CD14-positive monocyte (primary cell): ENCODE results near the gene IGSF22. TPM values are rescaled to one million over a fixed set of nuclear protein-coding genes. Genes with fewer than 3 reads are reported as not detected.

Experiments used
- DNase-seq, 3 donors: peaks; one replicate each; pipeline ENCODE4 v3.0.0-alpha.2; 2011 to 2022
- H2AFZ ChIP-seq: 2 replicates; pipeline ENCODE4 v1.6.0; 2012; ENCODE audit warnings: mild to moderate bottlenecking, low read depth, low read length, inconsistent platforms; ENCODE audit not compliant: insufficient read depth, poor library complexity, severe bottlenecking
- H3K27ac ChIP-seq, 2 donors: 1 replicate in 1 of 2; 2 replicates in 1 of 2; pipeline ENCODE4 v1.5.1; 2012 to 2013; ENCODE audit warnings: low read length in 2 of 2, control low read depth in 1 of 2, inconsistent platforms in 1 of 2, low read depth in 1 of 2, mild to moderate bottlenecking in 1 of 2
- H3K27me3 ChIP-seq, 2 donors: one replicate each; pipeline versions ENCODE4 v1.6.0 to v1.6.1; 2011 to 2013; ENCODE audit warnings: low read length in 2 of 2; ENCODE audit not compliant: control insufficient read depth in 2 of 2, insufficient read depth in 2 of 2
- H3K36me3 ChIP-seq, 2 donors: replicated peaks in 1 of 2; 1 replicate in 1 of 2; 2 replicates in 1 of 2; pipeline versions ENCODE4 v1.5.1 to v1.6.1; 2012 to 2013; ENCODE audit warnings: low read length in 2 of 2, control low read depth in 1 of 2, inconsistent platforms in 1 of 2, mild to moderate bottlenecking in 1 of 2; ENCODE audit not compliant: insufficient read depth in 2 of 2, control insufficient read depth in 1 of 2
- H3K4me1 ChIP-seq, 2 donors: 1 replicate in 1 of 2; 2 replicates in 1 of 2; pipeline versions ENCODE4 v1.5.1 to v1.6.1; 2012 to 2013; ENCODE audit warnings: low read length in 2 of 2, control low read depth in 1 of 2, inconsistent platforms in 1 of 2, mild to moderate bottlenecking in 1 of 2, moderate library complexity in 1 of 2; ENCODE audit not compliant: insufficient read depth in 2 of 2, control insufficient read depth in 1 of 2
- H3K4me2 ChIP-seq: replicated peaks from 2 replicates; pipeline ENCODE3; 2012; ENCODE audit warnings: low read length, moderate library complexity, mild to moderate bottlenecking; ENCODE audit not compliant: poor library complexity, severe bottlenecking; ENCODE audit errors: extremely low read depth
- H3K4me3 ChIP-seq, 3 experiments: fragments of 200-600 bp in 1 of 3; sonication (generic) in 1 of 3; replicated peaks in 1 of 3; 1 replicate in 2 of 3; 2 replicates in 1 of 3; pipeline ENCODE4 v1.5.1; 2011 to 2013; ENCODE audit warnings: low read length in 3 of 3, mild to moderate bottlenecking in 3 of 3, control low read depth in 2 of 3, low read depth in 2 of 3, inconsistent platforms in 1 of 3, moderate library complexity in 1 of 3
- H3K79me2 ChIP-seq: 2 replicates; pipeline ENCODE4 v1.6.0; 2012; ENCODE audit warnings: mild to moderate bottlenecking, control low read depth, inconsistent platforms, low read length, moderate library complexity; ENCODE audit not compliant: insufficient read depth
- H3K9ac ChIP-seq: 2 replicates; pipeline ENCODE4 v1.6.0; 2017; ENCODE audit warnings: low read length, mild to moderate bottlenecking; ENCODE audit not compliant: insufficient read depth, poor library complexity, severe bottlenecking
- H3K9me3 ChIP-seq, 2 donors: replicated peaks in 1 of 2; 1 replicate in 1 of 2; 2 replicates in 1 of 2; pipeline versions ENCODE4 v1.5.1 to v1.6.1; 2012 to 2013; ENCODE audit warnings: low read length in 2 of 2, control low read depth in 1 of 2; ENCODE audit not compliant: control insufficient read depth in 1 of 2, insufficient read depth in 1 of 2
- H4K20me1 ChIP-seq: 2 replicates; pipeline ENCODE4 v1.6.0; 2012; ENCODE audit warnings: mild to moderate bottlenecking, low read length, control low read depth, moderate library complexity; ENCODE audit not compliant: insufficient read depth
- H3K27ac Mint-ChIP-seq, 7 donors: one replicate each; pipeline ENCODE4 v1.8.0; 2020; ENCODE audit warnings: mild to moderate bottlenecking in 7 of 7, mixed read lengths in 7 of 7, moderate library complexity in 6 of 7, inconsistent platforms in 2 of 7
- H3K27me3 Mint-ChIP-seq, 3 donors: one replicate each; pipeline ENCODE4 v1.8.0; 2021 to 2022; ENCODE audit warnings: low read depth in 3 of 3, mild to moderate bottlenecking in 3 of 3, mixed read lengths in 3 of 3, moderate library complexity in 3 of 3, inconsistent platforms in 1 of 3
- H3K36me3 Mint-ChIP-seq, 2 donors: one replicate each; pipeline ENCODE4 v1.8.0; 2020; ENCODE audit warnings: mixed read lengths in 2 of 2, inconsistent platforms in 1 of 2, mild to moderate bottlenecking in 1 of 2
- H3K4me1 Mint-ChIP-seq: one replicate; pipeline ENCODE4 v1.8.0; 2020; ENCODE audit warnings: mild to moderate bottlenecking, mixed read lengths
- H3K4me3 Mint-ChIP-seq, 2 donors: one replicate each; pipeline ENCODE4 v1.8.0; 2020; ENCODE audit warnings: mild to moderate bottlenecking in 2 of 2, mixed read lengths in 2 of 2, moderate library complexity in 1 of 2
- H3K9me3 Mint-ChIP-seq, 7 donors: one replicate each; pipeline ENCODE4 v1.8.0; 2020 to 2022; ENCODE audit warnings: mixed read lengths in 7 of 7, mild to moderate bottlenecking in 6 of 7, moderate library complexity in 6 of 7, inconsistent platforms in 2 of 7
- WGBS: methylation state at CpG from one replicate; pipeline ENCODE4 v1.1.5; 2013; ENCODE audit warnings: missing lambda C conversion rate; ENCODE audit not compliant: insufficient coverage; 5-methylcytosine and 5-hydroxymethylcytosine counted together
- intact Hi-C, 2 donors: fragments of 100-400 bp; cut with micrococcal nuclease; formaldehyde crosslinking; loops; one replicate each; pipeline versions ENCODE4 v1.15.0 to v1.15.1; 2023
- polyA plus RNA-seq, 3 donors: library from polyadenylated mRNA; depleted of rRNA in 1 of 3; unstranded in 2 of 3; stranded (reverse) in 1 of 3; fragments of 300-500 nt in 2 of 3; fragments of >200 nt in 1 of 3; fragmentation: Illumina TruSeq in 2 of 3; gene quantifications; 1 replicate in 2 of 3; 2 replicates in 1 of 3; pipeline ENCODE4 v1.2.3, GENCODE V29; 2012 to 2021
- TF ChIP-seq, protein P1 (sequence below): fragments of 200-600 bp; IDR thresholded peaks from one replicate; pipeline ENCODE4 v1.8.0; 2022; ENCODE audit warnings: antibody characterized with exemption, mild to moderate bottlenecking

The IGSF22 gene
- polyA plus RNA-seq, 3 donors = not detected

DNA sequence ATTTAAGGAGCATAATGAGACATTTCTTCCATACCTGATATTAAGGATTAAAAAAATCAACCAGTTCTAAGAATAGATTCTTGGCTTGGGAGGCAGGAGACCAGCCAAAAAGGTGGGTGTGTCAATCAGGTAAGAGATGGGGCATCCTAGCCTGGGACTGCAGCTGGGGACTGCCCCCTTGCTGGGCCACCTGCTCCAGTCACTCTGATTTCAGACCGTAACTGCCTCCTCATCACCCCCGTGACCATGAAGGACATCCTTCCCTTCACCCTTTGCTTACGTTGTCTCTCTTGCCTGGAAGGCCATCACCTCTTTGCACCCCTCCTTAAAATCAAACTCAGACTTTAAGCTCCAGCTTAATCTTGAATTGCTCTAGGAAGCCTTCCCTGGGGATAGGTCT, 47.7 kb upstream of the IGSF22 start:
- TF ChIP-seq, protein P1, sequence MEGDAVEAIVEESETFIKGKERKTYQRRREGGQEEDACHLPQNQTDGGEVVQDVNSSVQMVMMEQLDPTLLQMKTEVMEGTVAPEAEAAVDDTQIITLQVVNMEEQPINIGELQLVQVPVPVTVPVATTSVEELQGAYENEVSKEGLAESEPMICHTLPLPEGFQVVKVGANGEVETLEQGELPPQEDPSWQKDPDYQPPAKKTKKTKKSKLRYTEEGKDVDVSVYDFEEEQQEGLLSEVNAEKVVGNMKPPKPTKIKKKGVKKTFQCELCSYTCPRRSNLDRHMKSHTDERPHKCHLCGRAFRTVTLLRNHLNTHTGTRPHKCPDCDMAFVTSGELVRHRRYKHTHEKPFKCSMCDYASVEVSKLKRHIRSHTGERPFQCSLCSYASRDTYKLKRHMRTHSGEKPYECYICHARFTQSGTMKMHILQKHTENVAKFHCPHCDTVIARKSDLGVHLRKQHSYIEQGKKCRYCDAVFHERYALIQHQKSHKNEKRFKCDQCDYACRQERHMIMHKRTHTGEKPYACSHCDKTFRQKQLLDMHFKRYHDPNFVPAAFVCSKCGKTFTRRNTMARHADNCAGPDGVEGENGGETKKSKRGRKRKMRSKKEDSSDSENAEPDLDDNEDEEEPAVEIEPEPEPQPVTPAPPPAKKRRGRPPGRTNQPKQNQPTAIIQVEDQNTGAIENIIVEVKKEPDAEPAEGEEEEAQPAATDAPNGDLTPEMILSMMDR = no peak
- Histone ChIP-seq H2AFZ (no peak overlapping the region), H3K36me3 (no peaks in the 10 kb centered on the region), H3K4me2 (no peak overlapping the region), H3K27me3 (no peaks in the 10 kb centered on the region), H3K4me3 (no peak overlapping the region), H3K9me3 (no peaks in the 10 kb centered on the region), H3K27ac (no peak overlapping the region), H3K4me1 (peaks cover 3 to 4% of the 10 kb centered on the region in 2 donors), H3K79me2 (no peaks in the 10 kb centered on the region), H4K20me1 (no peaks in the 10 kb centered on the region), H3K9ac (no peak overlapping the region)
- no peak overlapping the region for H3K27ac Mint-ChIP-seq
- no peaks in the 10 kb centered on the region for H3K36me3 Mint-ChIP-seq
- intact Hi-C loops = loop anchor here in 1 of 2 donors (10.0 kb wide), 1 partner anchor 1209 kb away; no protein-coding TSS in a partner anchor
- H3K4me3 Mint-ChIP-seq = peak overlapping the region in 1 of 2 donors; percentile 18
- H3K4me1 Mint-ChIP-seq = peaks cover 5% of the 10 kb centered on the region
- H3K9me3 Mint-ChIP-seq = peaks cover 0 to 3% (median 0%) of the 10 kb centered on the region in 7 donors
- WGBS = 87% methylated on average over 3 of the region's 3 CpGs
- peaks cover 0 to 3% (median 3%) of the 10 kb centered on the region in 3 donors for H3K27me3 Mint-ChIP-seq
- DNase-seq = no peak

DNA sequence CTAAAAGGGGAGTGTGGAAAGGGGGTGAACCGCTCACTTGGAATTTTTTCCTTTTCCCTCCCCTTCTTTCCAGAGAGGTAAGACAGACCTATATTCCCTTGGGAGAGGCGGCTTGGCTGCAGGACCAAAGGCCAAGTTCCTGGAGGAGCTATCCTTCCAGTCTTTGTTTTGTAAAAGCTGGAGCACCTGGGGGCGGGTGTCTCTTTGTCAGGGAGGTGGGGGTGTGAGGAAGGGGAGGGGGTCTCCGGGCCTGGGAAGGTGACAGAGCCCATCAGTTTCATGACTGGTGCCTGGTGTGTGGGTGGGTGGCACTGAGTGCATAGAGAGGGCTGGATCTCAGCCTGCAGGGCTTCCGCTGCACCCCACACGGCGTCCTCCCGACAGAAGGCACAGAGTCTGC, 47.1 kb upstream of the IGSF22 start:
- Histone ChIP-seq H3K9ac (no peak overlapping the region), H2AFZ (no peak overlapping the region), H3K4me3 (no peak overlapping the region), H3K36me3 (no peaks in the 10 kb centered on the region), H3K4me2 (no peak overlapping the region), H4K20me1 (no peaks in the 10 kb centered on the region), H3K27me3 (no peaks in the 10 kb centered on the region), H3K79me2 (no peaks in the 10 kb centered on the region), H3K4me1 (peaks cover 6 to 10% of the 10 kb centered on the region in 2 donors), H3K9me3 (no peaks in the 10 kb centered on the region), H3K27ac (no peak overlapping the region)
- DNase-seq = no peak
- TF ChIP-seq, protein P1 = no peak
- intact Hi-C loops = loop anchor here in 1 of 2 donors (10.0 kb wide), 1 partner anchor 1208 kb away; no protein-coding TSS in a partner anchor
- peaks cover 11% of the 10 kb centered on the region for H3K4me1 Mint-ChIP-seq
- H3K9me3 Mint-ChIP-seq = peaks cover 0 to 3% (median 0%) of the 10 kb centered on the region in 7 donors
- WGBS = 78% methylated on average over 6 of the region's 8 CpGs
- H3K27ac Mint-ChIP-seq = no peak overlapping the region
- H3K36me3 Mint-ChIP-seq = no peaks in the 10 kb centered on the region
- H3K27me3 Mint-ChIP-seq = peaks cover 0 to 3% (median 3%) of the 10 kb centered on the region in 3 donors
- no peak overlapping the region for H3K4me3 Mint-ChIP-seq
